Head of caudate nucleus (tissue), 42 donors: ENCODE measurements around the gene CLDN5.
A peak's percentile ranks its signal among the peaks of the same experiment; 100 is the strongest.

Experiments used
- DNase-seq, 42 donors: peaks; one replicate each; pipeline versions ENCODE4 v3.0.0 to v3.0.0-alpha.2; 2020 to 2021; ENCODE audit warnings: mixed read lengths in 7 of 42
- intact Hi-C: fragments of 100-400 bp; cut with DNase I; formaldehyde crosslinking; loops from one replicate; pipeline ENCODE4 v1.15.0; 2022

CLDN5 gene

GRCh38 chr22:19526076-19526701 lies 2.0 kb upstream of the CLDN5 start:
- intact Hi-C loops = no loop called here
- DNase-seq = peak in 2 of 42 donors; percentile 4 to 11

- intact Hi-C loops = no loop called here
- peak in 2 of 42 donors; percentile 4 to 11 for DNase-seq
These were observed 1.5 kb upstream of the CLDN5 start for GRCh38 chr22:19525666-19526065.

- intact Hi-C loops = no loop called here
These were observed 978 bp upstream of the CLDN5 start for GRCh38 chr22:19525116-19525660.

GRCh38 chr22:19523240-19524169 lies 705 bp downstream of the CLDN5 start:
- intact Hi-C loops = no loop called here
- peak in 4 of 42 donors; percentile 16 to 25 (median 21) for DNase-seq

More at GRCh38 chr22:19525116-19525660, 978 bp upstream of the CLDN5 start:
- peak in 3 of 42 donors; percentile 2 to 11 (median 11) for DNase-seq

GRCh38 chr22:19522881-19523239 lies 1.4 kb downstream of the CLDN5 start:
- intact Hi-C loops = no loop called here
- peak in 2 of 42 donors; percentile 7 to 17 for DNase-seq

GRCh38 chr22:19522190-19522880 lies 1.9 kb downstream of the CLDN5 start:
- intact Hi-C loops = no loop called here
- peak in 37 of 42 donors; percentile 8 to 74 (median 48) for DNase-seq

- intact Hi-C loops = no loop called here
- peak in 4 of 42 donors; percentile 13 to 25 (median 22) for DNase-seq
These were observed 3.5 kb downstream of the CLDN5 start for GRCh38 chr22:19520566-19521305.

- peak in 3 of 42 donors; percentile 10 to 34 (median 14) for DNase-seq
- intact Hi-C loops = no loop called here
These were observed 4.2 kb downstream of the CLDN5 start for GRCh38 chr22:19520007-19520406.

GRCh38 chr22:19519041-19519926 lies 4.9 kb downstream of the CLDN5 start:
- peak in 14 of 42 donors; percentile 8 to 51 (median 28) for DNase-seq
- intact Hi-C loops = no loop called here

GRCh38 chr22:19518635-19519034 lies 5.6 kb downstream of the CLDN5 start:
- intact Hi-C loops = no loop called here
- DNase-seq = peak in 4 of 42 donors; percentile 7 to 25 (median 17)

- intact Hi-C loops = no loop called here
- peak in 4 of 42 donors; percentile 12 to 32 (median 24) for DNase-seq
These were observed 6.1 kb downstream of the CLDN5 start for GRCh38 chr22:19517919-19518611.

- peak in 3 of 42 donors; percentile 7 to 33 (median 12) for DNase-seq
- intact Hi-C loops = no loop called here
These were observed 7.1 kb downstream of the CLDN5 start for GRCh38 chr22:19517171-19517500.

GRCh38 chr22:19516378-19517170 lies 7.6 kb downstream of the CLDN5 start:
- intact Hi-C loops = no loop called here
- DNase-seq = peak in 3 of 42 donors; percentile 8 to 19 (median 19)

- intact Hi-C loops = no loop called here
- DNase-seq = peak in 3 of 42 donors; percentile 8 to 22 (median 12)
These were observed 8.4 kb downstream of the CLDN5 start for GRCh38 chr22:19515654-19516377.

- intact Hi-C loops = no loop called here
- DNase-seq = peak in 3 of 42 donors; percentile 0 to 22 (median 18)
These were observed 9.2 kb downstream of the CLDN5 start for GRCh38 chr22:19514831-19515565.
